Globus pallidus (tissue), 1 donor: ENCODE results near the gene DOLPP1.

Source experiments
- DNase-seq: peaks from one replicate; pipeline ENCODE4 v3.0.0-alpha.2; 2015; ENCODE audit warnings: low spot score

DOLPP1 gene

GRCh38 chr9:129094387-129095169, 13.7 kb downstream of the DOLPP1 start:
- no peak for DNase-seq

DNA sequence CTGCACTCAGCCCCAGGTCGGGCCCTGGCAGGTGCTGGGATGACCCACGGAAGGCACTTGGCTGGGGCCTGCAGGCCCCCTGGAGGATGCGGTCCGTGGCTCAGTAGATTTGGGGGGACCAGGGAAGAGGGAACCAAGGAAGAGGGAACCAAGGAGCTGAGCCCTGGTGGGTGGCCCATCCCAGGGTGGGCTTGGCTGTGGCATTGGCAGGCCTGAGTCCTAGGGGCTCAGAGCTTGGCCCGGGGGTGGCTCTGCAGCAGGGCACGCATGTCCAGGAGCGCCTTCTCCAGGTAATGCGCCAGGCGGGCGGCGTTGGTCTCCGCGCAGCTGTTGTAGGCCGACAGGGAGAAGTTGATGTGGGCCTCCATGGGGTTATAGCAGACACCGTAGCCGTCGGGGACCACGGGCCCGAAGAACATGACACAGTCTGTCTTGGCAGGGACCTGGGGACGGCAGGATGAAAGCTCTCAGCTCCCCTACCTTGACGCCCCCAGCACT, 14.3 kb downstream of the DOLPP1 start:
- DNase-seq = no peak

- no peak for DNase-seq
These were observed 15.0 kb downstream of the DOLPP1 start for GRCh38 chr9:129095908-129096307.

DNA sequence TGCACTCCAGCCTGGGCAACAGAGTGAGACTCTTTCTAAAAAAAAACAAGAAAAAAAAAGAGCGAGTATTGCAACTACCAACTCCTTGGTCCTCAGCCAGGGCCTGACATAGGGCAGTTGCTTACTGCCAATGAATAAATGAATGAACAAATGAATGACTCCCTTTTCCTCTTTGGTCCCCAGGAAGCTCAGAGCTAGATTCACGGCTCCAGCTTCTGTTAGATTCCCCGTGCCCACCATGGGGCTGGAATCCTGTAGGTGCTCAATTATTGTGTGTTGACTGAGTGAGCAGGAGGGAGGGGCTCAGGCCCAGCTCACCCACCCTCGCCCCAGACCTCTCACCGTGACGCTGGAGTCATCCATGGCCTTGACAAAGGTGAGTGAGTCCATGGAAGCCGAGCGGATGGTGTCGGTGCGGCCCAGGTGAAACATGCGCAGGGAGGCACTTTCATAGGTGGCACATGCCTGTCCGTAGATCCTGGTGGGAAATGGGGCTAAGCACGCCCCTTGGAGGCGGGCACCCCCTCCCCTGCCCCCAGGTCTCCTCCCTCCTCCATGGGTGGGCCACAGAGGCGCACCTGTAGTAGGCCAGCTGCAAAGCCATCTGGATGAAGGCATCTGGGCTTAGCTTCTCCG, 16.9 kb downstream of the DOLPP1 start:
- DNase-seq = no peak

DNA sequence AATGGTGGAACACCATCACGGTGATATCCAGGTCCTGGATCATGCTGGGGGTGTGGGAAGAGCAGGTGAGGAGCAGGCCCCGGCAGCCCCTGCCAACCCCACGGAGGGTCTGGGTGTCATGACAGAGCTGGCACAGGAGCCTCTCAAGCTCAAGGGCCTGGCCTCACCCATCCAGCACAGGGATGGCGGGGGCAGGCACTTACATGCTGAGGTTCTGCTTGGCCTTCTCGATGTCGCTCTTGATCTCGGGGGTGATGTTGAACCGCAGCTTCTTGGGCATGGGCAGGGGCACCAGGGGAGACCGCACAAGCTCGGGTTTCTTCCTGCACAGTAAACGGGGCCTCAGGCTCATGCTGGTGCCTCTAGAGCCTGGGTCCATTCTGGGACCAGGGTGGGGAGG, 17.4 kb downstream of the DOLPP1 start:
- DNase-seq = no peak

DNA sequence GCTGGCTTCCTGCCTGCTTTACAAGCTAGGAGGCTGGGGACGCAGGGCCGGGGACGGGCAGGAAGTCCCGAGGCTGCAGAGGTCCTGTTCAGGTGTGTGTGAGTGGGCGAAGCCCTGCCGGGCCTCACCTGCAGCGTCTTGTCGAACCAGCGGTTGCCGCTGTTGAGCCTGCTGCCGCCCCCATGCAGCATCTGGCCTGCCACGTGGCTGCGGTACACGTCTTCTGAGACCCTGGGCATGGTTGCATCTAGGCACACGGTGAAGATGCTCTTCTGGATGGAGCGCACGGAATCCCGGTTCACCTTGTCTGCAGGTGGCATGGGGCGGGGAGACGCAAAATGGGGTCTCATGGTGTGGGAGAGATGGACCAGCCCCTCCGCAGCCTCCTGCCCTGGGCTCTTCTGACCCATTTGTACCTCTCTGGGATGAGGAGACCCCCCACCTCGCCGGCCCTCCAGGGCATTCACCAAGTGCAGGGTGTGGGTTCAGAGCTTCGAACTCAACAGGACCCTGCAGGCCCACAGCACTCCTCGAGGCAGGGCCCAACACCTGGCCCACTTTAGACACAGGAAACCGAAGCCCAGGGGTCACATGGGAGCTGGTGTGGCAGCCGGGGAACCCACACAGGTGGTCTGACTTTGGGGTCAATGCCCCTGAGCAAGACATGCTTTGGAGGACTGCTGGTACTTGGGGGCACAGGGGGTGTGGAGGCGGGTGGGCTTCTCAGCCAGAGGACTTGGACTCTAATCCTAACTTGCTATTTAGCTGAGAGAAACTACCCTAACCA, 19.7 kb downstream of the DOLPP1 start:
- no peak for DNase-seq

DNA sequence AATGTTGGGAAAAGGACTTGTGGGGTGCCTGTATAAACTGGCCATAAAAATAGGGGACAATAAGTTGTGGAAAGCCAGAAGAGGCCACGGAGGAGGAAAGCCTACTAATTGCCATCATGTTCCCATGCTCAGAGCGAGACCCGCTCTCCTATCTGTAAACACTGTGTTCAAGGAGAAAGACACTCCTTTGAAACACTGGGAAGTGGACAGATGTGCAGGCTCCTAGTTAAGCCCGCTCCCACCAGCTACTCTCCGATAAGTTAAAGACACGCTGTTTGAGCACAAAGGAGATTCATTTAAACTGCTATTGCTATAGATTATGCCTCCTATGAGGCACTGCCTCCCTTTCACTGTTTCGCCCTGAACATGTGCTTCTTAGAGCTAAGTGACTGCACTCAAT, 20.4 kb downstream of the DOLPP1 start:
- no peak for DNase-seq

DNA sequence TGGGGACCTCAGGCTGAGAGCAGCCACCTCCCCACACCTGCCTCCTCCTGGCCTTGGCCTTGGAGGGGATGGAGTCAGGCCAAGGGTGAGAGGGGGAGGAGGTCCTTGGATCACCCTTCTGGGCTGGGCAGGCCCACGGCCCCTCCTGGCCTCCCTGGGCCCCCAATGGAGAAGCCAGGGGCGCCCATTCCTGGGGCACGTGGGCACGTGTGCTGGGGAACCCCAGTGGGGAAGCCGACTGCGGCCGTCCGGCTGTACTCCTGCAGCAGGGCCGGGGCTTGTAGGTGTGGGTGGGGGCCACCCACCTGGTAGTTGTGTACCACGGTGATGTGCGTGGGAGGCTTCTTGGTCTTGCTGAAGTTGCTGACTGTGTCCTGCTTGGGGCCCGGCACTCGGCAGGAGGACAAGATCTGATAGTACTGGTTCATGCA, 21.2 kb downstream of the DOLPP1 start:
- no peak for DNase-seq

DNA sequence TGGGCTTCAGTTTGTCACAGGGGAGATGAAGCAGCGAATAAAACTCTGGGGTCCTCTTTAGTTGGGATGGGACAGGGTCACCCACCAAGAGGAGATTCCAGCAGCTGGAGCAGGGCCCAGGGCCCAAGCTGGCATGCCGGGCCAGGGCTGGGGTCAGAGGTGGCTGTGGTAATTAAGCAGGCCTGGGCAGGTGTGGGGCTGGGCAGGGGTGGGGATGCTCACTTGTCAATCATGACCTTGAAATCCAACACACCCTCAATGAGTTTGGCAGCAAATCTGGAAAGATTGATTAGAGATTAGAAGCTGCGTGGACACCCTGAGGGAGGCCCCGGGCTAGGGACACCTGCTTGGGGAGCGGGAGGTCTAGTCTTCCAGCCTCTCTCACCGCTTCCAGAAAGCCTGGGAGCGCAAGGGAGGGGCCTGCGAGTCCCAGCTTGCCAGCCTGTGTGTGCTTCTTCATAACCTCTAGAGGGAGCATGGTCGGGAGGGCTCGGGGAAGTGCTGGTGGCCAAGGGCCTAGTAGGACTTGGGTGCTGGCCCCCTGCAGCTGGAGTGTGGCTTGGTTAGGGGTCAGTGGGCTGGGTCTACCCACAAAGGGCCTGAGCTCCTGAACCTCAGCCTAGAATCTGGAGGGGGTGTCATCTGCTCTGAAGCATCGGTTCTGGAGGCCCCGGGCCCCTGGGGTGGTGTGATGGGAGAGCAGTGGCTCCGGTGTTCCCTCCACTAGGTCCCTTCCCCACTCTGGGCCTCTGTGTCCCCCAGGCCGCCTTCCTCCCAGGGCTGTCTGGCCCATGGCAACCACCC, 22.1 kb downstream of the DOLPP1 start:
- DNase-seq = no peak

- DNase-seq = no peak
These were observed 22.7 kb downstream of the DOLPP1 start for GRCh38 chr9:129103595-129103965.

GRCh38 chr9:129104051-129104450, 23.1 kb downstream of the DOLPP1 start:
- DNase-seq = no peak

DNA sequence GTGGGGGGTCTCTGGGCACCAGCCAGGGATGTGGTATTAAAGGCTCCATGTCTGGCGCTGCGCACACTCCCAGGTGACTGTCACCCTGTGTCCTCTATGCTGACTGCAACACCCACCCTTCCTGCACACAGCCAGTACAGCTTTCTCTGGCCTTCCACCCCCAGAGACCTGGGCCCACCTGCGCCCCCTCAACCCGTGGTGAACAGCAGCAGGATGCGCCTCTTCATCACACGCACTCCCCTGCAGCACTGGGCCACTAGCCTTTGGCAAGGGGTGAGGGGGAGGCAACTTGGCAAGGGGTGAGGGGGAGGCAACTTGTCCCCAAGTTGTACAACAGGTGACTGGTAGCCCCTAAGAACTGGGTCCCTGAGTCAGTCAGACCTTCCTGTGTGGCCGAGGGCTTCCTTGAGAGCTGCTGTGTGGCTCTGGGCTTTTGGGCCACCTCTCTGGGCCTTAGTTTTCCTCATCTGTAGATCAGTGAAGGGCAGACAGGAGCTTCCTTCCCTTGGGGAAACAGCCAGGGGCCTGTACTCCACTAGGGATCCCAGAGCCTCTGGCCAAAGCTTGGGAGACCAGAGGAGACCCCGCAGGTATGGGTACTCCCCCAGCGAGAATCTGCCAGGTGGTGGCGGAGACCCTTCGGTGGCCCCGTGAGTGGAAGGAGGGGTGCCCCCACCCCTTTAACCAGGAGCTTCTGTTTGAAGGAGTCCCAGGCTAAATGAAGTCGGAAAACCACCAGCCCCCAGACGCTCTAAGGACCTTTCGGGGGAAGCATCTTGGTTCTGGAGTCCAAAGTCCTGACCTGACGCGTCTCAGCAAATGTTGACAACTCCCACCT, 25.2 kb downstream of the DOLPP1 start:
- no peak for DNase-seq

DNA sequence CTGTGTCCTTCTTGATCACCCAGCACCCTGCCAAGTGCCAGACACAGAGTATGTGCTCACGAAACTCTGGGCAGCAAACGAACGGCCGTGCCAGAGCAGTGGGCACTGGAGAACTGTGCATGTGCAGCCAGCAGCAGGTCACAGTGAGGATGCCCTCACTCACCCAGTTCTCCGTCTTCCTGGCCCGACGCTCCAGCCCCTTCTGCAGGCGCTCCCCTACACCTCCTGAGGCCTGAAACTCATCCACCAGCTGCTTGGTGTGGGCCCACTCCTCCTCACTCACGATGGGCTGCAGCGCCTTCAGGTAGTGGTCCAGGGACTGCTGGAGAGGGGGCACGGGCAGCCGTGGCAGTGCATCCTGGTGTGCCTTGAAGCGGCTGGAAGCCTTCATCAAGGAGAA, 26.7 kb downstream of the DOLPP1 start:
- DNase-seq = no peak

- DNase-seq = no peak
These were observed 27.3 kb downstream of the DOLPP1 start for GRCh38 chr9:129108083-129108804.

- DNase-seq = no peak
These were observed 28.1 kb downstream of the DOLPP1 start for GRCh38 chr9:129108805-129109536.

DNA sequence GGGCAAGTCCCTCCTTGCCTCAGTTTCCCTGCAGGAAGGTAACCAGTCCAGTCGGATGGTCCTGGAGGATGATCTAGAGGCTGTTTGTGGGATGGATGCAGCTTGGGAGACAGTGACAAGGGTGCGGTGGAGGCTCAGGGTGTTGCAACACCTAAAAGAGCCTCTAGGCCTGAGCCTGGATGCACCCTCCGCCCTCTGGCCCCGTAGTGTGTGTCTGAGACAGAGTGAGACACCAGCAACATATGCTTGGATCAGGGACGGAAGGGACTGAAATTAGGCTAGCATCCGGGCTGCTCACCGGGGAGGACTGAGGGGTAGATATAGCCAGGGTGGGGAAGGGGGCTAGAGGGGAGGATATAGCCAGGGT, 28.6 kb downstream of the DOLPP1 start:
- DNase-seq = no peak

- peak; percentile 30 for DNase-seq
These were observed 29.2 kb downstream of the DOLPP1 start for GRCh38 chr9:129109952-129110739.

GRCh38 chr9:129110740-129111527, 30.0 kb downstream of the DOLPP1 start, which contains the start of the genes CRAT and PTPA:
CRAT (minus strand) TSS chr9:129110793; CDS start chr9:129110509, 284 bp downstream.
PTPA (plus strand) TSS chr9:129111415; CDS start chr9:129111601, 186 bp downstream.
- DNase-seq = peak; percentile 98
